Measurements from ENCODE around the gene LPAR2.

DNA sequence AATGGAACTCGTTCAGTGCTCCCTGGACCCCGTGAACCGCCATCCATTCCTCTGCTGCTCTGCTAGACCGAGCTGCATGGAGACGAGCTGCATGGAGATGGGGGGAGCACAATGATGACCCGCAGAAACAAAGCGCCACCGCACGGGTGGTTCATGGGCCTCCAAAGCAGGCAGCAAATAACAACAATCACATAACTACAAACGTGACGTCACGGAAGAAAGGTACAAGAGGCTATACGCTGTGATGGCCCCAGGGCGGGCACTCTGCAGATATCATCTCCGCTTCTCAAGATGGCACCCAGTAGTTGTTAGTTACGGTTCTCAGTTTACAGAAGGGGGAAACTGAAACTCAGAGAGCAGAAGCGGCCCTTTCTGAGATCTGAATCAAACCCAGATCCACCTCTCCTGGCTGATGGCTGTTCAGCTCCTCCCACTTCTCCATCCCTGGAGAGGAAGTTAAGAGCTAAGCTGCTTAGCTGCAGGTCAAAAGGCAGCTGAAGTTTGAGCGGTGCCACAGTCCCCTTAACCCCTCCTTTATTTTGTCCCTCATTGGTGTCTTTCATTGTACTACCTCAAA is 33.7 kb upstream of the LPAR2 start:
- TF ChIP-seq, protein P1, sequence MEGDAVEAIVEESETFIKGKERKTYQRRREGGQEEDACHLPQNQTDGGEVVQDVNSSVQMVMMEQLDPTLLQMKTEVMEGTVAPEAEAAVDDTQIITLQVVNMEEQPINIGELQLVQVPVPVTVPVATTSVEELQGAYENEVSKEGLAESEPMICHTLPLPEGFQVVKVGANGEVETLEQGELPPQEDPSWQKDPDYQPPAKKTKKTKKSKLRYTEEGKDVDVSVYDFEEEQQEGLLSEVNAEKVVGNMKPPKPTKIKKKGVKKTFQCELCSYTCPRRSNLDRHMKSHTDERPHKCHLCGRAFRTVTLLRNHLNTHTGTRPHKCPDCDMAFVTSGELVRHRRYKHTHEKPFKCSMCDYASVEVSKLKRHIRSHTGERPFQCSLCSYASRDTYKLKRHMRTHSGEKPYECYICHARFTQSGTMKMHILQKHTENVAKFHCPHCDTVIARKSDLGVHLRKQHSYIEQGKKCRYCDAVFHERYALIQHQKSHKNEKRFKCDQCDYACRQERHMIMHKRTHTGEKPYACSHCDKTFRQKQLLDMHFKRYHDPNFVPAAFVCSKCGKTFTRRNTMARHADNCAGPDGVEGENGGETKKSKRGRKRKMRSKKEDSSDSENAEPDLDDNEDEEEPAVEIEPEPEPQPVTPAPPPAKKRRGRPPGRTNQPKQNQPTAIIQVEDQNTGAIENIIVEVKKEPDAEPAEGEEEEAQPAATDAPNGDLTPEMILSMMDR (IDR thresholded peaks at IDR 0.05; ENCODE audit: insufficient read depth, low read length, poor library complexity, severe bottlenecking), result no peak
- no peak for TF ChIP-seq EZH2phosphoT487 (conservative IDR thresholded peaks at IDR 0.05; ENCODE audit: low read length)
